GM11168 (cell line): ENCODE results near the gene ANXA8.
"Not testable (repeated sequence)": the region's sequence is repeated elsewhere in the genome, so short reads cannot be mapped to it uniquely, and the experiment has no call there.

Source experiments
- in situ Hi-C: fragments of 300-500 bp; cut with MboI; formaldehyde crosslinking; loops from one replicate; pipeline ENCODE4 v1.12.0; 2022; ENCODE audit warnings: low sequenced_read_pairs; ENCODE audit not compliant: unreplicated experiment

Gene ANXA8, protein sequence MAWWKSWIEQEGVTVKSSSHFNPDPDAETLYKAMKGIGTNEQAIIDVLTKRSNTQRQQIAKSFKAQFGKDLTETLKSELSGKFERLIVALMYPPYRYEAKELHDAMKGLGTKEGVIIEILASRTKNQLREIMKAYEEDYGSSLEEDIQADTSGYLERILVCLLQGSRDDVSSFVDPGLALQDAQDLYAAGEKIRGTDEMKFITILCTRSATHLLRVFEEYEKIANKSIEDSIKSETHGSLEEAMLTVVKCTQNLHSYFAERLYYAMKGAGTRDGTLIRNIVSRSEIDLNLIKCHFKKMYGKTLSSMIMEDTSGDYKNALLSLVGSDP

DNA sequence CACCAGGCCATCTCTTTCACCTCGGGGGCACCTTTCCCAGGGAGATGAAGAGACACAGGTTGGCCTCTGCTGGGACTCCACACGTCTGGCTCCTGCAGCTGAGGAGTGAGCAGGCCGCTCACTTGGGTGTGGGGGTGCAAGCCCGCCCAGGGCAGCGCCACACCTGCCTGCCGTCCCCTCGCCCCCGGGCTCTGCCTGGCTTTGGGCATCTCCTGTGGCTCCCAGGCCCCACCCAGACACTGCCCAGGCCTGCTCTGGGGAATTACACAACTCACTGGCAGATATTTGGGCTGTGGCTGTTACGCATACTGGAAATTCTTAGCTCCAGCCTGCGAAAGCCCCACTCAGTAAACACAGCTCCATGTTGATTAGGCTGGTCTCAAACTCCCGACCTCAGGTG is at the start of gene ANXA8:
Gene ANXA8 (minus strand): TSS at position 193 of the 400 bp plus-strand sequence. CDS start 182 bp downstream, at position 11.
- in situ Hi-C loops = loop anchor here (5.0 to 10.0 kb wide), 2 partner anchors 511 to 1107 kb away; partner anchors contain the start of genes ANXA8L1 and FAM25C

DNA sequence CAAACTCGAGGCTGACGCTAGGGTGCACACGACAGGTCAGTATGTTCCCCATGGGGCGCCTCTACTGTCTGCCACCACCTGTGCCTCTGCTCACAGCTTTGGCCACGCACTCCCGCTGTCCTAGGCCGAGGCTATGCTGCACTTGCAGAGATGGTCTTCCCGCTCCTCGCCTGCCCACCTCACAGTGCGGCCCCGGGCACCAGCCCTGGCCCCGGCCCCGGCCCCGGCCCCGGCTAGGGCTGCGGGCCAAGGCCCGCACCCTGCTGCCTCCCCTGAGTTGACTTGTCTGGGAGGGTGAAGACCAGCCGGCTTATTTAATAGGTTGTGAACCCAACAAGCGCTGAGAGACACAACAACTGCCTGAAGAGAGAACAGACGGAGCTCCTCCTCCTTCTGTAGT is 39.6 kb upstream of the ANXA8 start, which contains the start of gene AGAP9:
Gene AGAP9 (minus strand): TSS at position 164 of the 400 bp plus-strand sequence. CDS start 112 bp downstream, at position 52.
- in situ Hi-C loops = not testable (repeated sequence)

DNA sequence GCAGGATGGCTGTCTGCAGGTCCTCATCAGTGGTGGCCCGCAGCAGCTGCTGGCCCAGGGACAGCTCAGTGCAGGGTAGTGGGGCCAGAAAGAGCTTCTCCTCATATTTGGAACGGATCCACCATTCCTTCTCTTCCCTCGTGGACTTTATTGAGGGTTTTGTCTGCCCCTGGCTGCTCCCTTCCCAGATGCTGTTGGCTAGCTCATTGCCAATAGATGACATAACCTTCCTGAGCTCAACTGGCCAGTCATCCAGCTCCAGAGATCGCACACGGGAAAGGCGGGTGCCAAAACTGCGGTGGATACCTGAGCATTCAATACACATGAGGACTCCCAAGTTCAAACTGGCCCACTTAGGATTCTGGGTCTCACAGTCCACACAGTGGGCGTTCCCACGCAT is 18.4 kb upstream of the ANXA8 start:
- in situ Hi-C loops = not testable (repeated sequence)

DNA sequence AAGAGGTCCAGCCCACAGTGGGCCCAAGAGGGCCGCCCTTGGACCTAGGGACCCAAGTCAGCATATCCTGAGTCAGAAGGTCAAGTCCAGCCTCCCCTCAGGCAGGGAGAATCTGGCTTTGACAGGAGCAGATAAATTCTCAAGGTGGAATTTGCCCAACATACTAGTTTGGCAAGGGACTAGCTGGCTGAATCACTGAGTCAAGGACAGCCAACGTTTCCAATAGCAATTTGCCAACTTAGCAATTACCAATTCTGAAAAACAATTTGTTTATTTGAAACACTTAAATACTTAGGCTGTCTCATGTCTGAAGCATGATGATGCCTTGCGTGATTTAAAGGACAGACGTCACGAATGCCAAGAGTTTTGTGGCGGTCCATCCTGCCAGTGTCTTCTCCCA is 10.3 kb upstream of the ANXA8 start:
- in situ Hi-C loops = not testable (repeated sequence)

DNA sequence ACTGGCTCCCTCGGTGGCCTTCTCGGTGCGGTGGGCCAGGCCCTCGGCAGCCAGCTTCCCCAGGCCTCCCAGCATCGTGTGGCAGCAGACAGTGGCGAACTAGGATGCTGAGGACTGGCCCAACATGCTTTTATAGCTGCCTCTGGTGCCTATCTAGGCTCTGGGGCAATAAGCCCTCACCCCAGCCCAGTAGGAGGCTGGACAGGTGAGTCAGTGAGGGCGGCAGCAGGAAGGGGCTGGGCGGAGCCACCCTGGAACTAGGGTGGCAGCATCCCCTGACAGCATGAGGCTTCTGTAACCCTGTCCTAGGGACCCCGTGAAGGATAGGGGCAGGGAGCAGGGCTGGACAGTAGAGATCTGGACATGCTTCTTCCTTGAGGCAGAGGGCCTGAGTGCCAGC is 7.7 kb upstream of the ANXA8 start, which contains the start of gene FAM25G:
Gene FAM25G (minus strand): TSS at position 101 of the 400 bp plus-strand sequence. CDS start 26 bp downstream, at position 75.
- in situ Hi-C loops = not testable (repeated sequence)

DNA sequence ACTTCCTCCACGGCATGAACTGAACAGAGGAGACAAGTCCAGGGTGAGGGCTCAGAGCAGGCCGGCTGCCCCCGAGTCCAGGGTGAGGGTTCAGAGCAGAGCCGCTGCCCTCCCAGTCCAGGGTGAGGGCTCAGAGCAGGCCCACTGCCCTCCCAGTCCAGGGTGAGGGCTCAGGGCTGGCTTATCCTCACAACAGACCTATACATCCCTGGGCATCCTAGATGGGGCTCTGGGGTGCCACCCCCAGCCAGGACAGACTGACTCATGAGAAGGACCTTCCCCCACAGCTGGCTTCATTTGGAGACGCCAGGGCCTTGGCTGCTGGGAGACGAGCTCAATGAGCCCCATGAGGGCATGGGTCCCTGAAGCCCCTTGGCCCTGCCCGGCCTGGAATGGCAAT is 5.7 kb upstream of the ANXA8 start:
- in situ Hi-C loops = loop anchor here (10.0 kb wide), 1 partner anchor 505 kb away; the partner anchor contains the start of gene FAM25C

- in situ Hi-C loops = loop anchor here (10.0 kb wide), 1 partner anchor 509 kb away; the partner anchor contains the start of gene FAM25C
Measured at GRCh38 chr10:47485943-47486342, 2.0 kb upstream of the ANXA8 start.

GRCh38 chr10:47484786-47485185 is 871 bp upstream of the ANXA8 start:
- in situ Hi-C loops = loop anchor here (5.0 to 10.0 kb wide), 2 partner anchors 510 to 1107 kb away; partner anchors contain the start of genes ANXA8L1 and FAM25C

DNA sequence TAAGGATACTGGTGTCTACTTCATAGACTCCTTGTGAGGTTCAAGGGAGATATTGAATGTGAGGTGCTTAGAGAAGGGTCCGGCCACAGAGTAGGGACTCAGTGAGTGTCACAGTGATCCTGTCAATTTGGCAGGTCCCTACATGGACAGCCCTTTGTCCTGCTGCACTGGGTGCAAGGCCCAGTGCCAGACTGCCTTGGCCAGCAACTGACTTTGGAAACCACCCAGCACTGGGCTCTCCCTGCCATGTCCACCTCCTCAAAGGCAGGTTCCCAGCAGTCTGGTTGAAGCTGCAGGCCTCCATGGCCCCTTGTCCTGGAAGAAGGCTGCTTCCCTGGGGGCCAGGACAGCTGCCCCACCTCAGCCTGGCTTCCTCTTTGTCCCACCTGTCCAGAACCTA is 1.5 kb downstream of the ANXA8 start:
- in situ Hi-C loops = loop anchor here (5.0 to 10.0 kb wide), 2 partner anchors 512 to 1105 kb away; partner anchors contain the start of genes ANXA8L1 and FAM25C

- in situ Hi-C loops = loop anchor here (5.0 to 10.0 kb wide), 2 partner anchors 513 to 1104 kb away; partner anchors contain the start of genes ANXA8L1 and FAM25C
Measured at GRCh38 chr10:47481768-47482181, 2.1 kb downstream of the ANXA8 start.

DNA sequence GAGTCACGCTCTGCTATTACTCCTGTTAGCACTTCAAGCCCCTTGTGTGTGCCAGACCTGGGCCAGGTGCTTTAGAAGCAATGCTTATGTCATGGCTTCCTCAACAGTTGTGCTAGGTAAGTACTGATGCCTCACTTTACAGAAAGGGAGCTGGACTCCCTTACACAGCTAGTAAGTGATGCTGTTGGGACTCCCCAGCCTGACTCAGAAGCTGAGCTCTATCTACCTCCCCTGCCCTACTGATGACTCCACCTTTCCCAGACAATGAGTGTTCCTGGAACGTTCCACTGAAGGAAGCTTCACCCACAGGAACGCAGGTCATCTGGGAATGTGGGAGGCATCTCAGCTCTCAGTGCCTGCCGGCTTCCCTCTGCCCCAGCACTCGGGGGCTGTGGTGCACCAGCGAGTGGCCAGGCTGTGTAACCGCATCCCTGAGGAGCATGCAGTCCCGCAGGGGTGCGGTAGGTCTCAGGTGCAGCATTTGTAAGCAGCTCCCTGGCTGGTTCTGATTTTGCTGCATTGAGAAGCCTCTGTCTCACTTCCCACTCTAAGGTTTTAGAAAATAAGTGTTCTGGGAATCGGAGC is 2.6 kb downstream of the ANXA8 start:
- in situ Hi-C loops = loop anchor here (5.0 to 10.0 kb wide), 2 partner anchors 514 to 1104 kb away; partner anchors contain the start of genes ANXA8L1 and FAM25C

GRCh38 chr10:47480133-47480532 is 3.8 kb downstream of the ANXA8 start:
- in situ Hi-C loops = loop anchor here (5.0 to 10.0 kb wide), 2 partner anchors 515 to 1103 kb away; partner anchors contain the start of genes ANXA8L1 and FAM25C

GRCh38 chr10:47478114-47478513 is 5.8 kb downstream of the ANXA8 start:
- in situ Hi-C loops = not testable (repeated sequence)

GRCh38 chr10:47477078-47477477 is 6.8 kb downstream of the ANXA8 start:
- in situ Hi-C loops = not testable (repeated sequence)

GRCh38 chr10:47475101-47475500 is 8.8 kb downstream of the ANXA8 start:
- in situ Hi-C loops = not testable (repeated sequence)

DNA sequence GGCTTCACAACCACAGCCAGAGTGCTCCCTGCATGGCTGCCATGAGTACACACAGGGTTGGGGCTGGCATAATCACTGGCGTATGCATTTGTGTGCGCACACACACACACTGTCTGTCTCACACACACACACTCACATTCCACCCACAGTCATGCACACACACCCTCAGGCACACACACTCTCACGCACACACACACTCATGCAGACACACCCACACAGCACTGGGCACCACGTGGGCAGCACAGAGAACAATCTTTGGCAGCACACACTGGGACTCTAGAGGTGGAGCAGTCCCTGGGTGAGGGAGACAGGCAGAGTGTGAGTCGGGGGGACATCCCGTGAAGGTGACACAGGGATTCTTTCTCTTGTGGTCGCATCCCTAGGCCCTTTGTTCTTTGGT is 10.4 kb downstream of the ANXA8 start:
- in situ Hi-C loops = not testable (repeated sequence)

GRCh38 chr10:47472647-47473046 is 11.3 kb downstream of the ANXA8 start:
- in situ Hi-C loops = not testable (repeated sequence)

DNA sequence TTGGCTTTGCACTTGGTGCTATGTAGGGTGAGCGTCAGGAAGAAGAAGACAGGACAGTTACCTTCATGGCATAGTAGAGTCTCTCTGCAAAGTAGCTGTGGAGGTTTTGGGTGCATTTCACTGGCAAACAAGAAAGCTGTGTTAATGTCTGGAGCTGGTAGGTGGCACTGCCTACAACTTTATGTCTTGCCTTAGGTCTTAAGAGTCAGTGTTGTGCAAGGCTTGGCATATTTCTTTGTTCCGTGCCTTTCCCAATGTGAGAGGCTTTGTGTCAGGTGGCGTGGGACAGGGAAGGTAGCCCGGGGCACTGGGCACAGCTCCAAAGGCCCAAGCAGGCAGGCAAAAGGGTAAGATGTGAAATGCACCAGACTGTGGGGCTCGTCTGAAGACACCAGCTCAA is 11.8 kb downstream of the ANXA8 start:
- in situ Hi-C loops = not testable (repeated sequence)

- in situ Hi-C loops = loop anchor here (5.0 kb wide), 1 partner anchor 1077 kb away; no protein-coding TSS in a partner anchor
Measured at GRCh38 chr10:47468731-47469528, 15.0 kb downstream of the ANXA8 start.

- in situ Hi-C loops = loop anchor here (5.0 kb wide), 1 partner anchor 1076 kb away; no protein-coding TSS in a partner anchor
Measured at GRCh38 chr10:47467957-47468356, 16.0 kb downstream of the ANXA8 start.
